Memory B cell (primary cell): Measurements from ENCODE around the gene FGA.
"Not testable (repeated sequence)": the region's sequence is repeated elsewhere in the genome, so short reads cannot be mapped to it uniquely, and the experiment has no call there.

Experiments
- ATAC-seq: fragments of 150-1000 bp; cut with Tn5 transposase; 2 replicates; pipeline ENCODE4 v1.10.0; 2021; ENCODE audit warnings: low read depth, mild to moderate bottlenecking, moderate library complexity
- DNase-seq, 2 donors: peaks; one replicate each; pipeline ENCODE4 v3.0.0; 2022; ENCODE audit warnings: low spot score in 2 of 2
- H3K27ac Mint-ChIP-seq: one replicate; pipeline ENCODE4 v1.8.0; 2022; ENCODE audit warnings: mild to moderate bottlenecking, moderate library complexity, mixed read lengths
- H3K27me3 Mint-ChIP-seq: one replicate; pipeline ENCODE4 v1.8.0; 2022; ENCODE audit warnings: mixed read lengths
- H3K36me3 Mint-ChIP-seq: one replicate; pipeline ENCODE4 v1.8.0; 2022; ENCODE audit warnings: mild to moderate bottlenecking, mixed read lengths
- H3K4me1 Mint-ChIP-seq: one replicate; pipeline ENCODE4 v1.8.0; 2022; ENCODE audit warnings: mixed read lengths
- H3K4me3 Mint-ChIP-seq: one replicate; pipeline ENCODE4 v1.8.0; 2022; ENCODE audit warnings: mild to moderate bottlenecking, moderate library complexity, mixed read lengths
- H3K9me3 Mint-ChIP-seq: one replicate; pipeline ENCODE4 v1.8.0; 2022; ENCODE audit warnings: mixed read lengths

FGA gene

GRCh38 chr4:154597798-154598774 is 7.5 kb upstream of the FGA start:
- Mint-ChIP-seq H3K4me3 (no peak overlapping the region), H3K36me3 (no peaks in the 10 kb centered on the region), H3K4me1 (no peaks in the 10 kb centered on the region), H3K27me3 (peaks cover 18% of the 10 kb centered on the region), H3K27ac (no peak overlapping the region), H3K9me3 (peaks cover 2% of the 10 kb centered on the region)
- DNase-seq, result no peak
- ATAC-seq, result no peak

DNA sequence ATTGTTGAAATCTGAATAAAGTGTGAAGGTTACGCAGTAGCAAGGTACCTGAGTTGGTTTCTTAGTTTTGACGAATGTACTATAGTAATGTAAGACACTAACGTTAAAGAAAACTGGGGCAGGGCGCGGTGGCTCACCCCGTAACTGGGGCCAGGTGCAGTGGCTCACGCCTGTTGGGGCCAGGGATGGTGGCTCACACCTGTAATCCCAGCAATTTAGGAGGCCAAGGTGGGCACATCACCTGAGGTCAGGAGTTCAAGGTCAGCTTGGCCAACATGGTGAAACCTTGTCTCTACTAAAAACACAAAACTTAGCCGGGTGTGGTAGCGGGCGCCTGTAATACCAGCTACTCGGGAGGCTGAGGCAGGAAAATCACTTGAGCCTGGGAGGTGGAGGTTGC is 6.7 kb upstream of the FGA start:
- H3K27ac Mint-ChIP-seq, H3K4me3 Mint-ChIP-seq, H3K36me3 Mint-ChIP-seq, DNase-seq, H3K9me3 Mint-ChIP-seq, ATAC-seq, H3K4me1 Mint-ChIP-seq: not testable (repeated sequence)
- H3K27me3 Mint-ChIP-seq, result peaks cover 14% of the 10 kb centered on the region

DNA sequence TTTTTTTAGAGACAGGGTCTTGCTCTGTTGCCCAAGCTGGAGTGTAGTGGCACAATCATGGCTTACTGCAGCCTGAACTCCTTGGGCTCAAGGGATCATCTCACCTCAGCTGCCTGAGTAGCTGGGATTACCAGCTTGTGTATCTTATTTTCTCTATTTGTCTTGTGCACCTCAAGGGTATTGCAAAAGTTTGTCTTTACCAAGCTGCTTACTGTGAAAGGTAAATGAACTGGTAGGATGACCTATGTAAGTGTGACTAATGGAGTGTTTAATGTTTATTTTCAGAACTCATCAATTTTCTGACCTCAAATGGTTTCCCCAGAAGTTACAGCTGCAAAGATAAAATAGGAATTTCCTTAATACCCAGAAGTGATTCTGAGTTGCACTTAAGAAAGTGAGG is 5.3 kb upstream of the FGA start:
- H3K27ac Mint-ChIP-seq, result no peak overlapping the region
- peaks cover 2% of the 10 kb centered on the region for H3K9me3 Mint-ChIP-seq
- H3K4me3 Mint-ChIP-seq, result no peak overlapping the region
- no peaks in the 10 kb centered on the region for H3K36me3 Mint-ChIP-seq
- ATAC-seq (no peak), DNase-seq (no peak)
- H3K27me3 Mint-ChIP-seq, result peaks cover 14% of the 10 kb centered on the region
- no peaks in the 10 kb centered on the region for H3K4me1 Mint-ChIP-seq

DNA sequence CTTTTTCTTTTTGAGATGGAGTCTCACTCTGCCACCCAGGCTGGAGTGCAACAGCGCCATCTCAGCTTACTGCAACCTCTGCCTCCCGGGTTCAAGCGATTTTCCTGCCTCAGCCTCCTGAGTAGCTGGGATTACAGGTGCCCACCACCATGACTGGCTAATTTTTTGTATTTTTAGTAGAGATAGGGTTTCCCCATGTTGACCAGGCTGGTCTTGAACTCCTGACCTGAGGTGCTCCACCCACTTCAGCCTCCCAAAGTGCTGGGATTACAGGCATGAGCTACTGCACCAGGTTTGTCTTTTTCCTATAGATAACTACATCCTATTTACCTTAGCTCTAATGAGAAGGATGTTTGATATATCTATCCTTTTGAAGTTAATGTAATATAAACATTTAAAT is 3.8 kb upstream of the FGA start:
- not testable (repeated sequence) for H3K27ac Mint-ChIP-seq, H3K36me3 Mint-ChIP-seq, DNase-seq, H3K4me1 Mint-ChIP-seq, H3K4me3 Mint-ChIP-seq, ATAC-seq, H3K9me3 Mint-ChIP-seq
- peaks cover 13% of the 10 kb centered on the region for H3K27me3 Mint-ChIP-seq

DNA sequence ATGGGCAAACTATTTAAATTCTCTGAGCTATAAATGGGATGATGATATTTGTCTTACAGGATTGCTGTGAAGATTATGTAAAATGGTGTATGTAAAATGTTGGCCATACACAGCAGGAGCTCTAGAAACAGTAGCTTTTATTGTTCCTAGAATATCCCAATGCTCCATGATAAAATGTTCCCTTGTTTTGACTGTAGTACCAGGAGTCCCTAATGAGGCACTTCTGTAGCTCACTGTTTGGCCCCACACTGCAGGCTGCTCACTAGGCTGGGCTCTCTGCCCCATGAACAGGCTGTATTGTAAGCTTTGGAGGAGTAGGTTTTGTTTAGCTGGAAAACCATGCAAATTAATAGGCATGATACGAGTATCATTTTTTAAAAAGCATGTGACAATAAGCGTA is 3.3 kb upstream of the FGA start:
- no peak for ATAC-seq
- H3K36me3 Mint-ChIP-seq, result no peaks in the 10 kb centered on the region

GRCh38 chr4:154591890-154592289 is 1.3 kb upstream of the FGA start:
- H3K27ac Mint-ChIP-seq, result no peak overlapping the region
- no peaks in the 10 kb centered on the region for H3K9me3 Mint-ChIP-seq
- no peak overlapping the region for H3K4me3 Mint-ChIP-seq
- H3K27me3 Mint-ChIP-seq, result peaks cover 9% of the 10 kb centered on the region
- DNase-seq (no peak), ATAC-seq (no peak)
- H3K4me1 Mint-ChIP-seq, result no peaks in the 10 kb centered on the region
- H3K36me3 Mint-ChIP-seq, result no peaks in the 10 kb centered on the region

More for the DNA sequence above, 3.3 kb upstream of the FGA start:
- peaks cover 2% of the 10 kb centered on the region for H3K9me3 Mint-ChIP-seq
- DNase-seq, result no peak
- H3K27me3 Mint-ChIP-seq, result peaks cover 14% of the 10 kb centered on the region
- no peaks in the 10 kb centered on the region for H3K4me1 Mint-ChIP-seq
- H3K4me3 Mint-ChIP-seq, result no peak overlapping the region
- H3K27ac Mint-ChIP-seq, result no peak overlapping the region

- ATAC-seq (no peak), DNase-seq (no peak)
- H3K27me3 Mint-ChIP-seq, result peaks cover 12% of the 10 kb centered on the region
- H3K4me1 Mint-ChIP-seq, result no peaks in the 10 kb centered on the region
- H3K4me3 Mint-ChIP-seq, result no peak overlapping the region
- no peak overlapping the region for H3K27ac Mint-ChIP-seq
- H3K9me3 Mint-ChIP-seq, result no peaks in the 10 kb centered on the region
- H3K36me3 Mint-ChIP-seq, result no peaks in the 10 kb centered on the region
These were observed 995 bp downstream of the FGA start for GRCh38 chr4:154589296-154590197.

GRCh38 chr4:154588198-154588597 is 2.3 kb downstream of the FGA start:
- Mint-ChIP-seq H3K36me3 (no peaks in the 10 kb centered on the region), H3K9me3 (no peaks in the 10 kb centered on the region), H3K27me3 (peaks cover 10% of the 10 kb centered on the region), H3K4me3 (no peak overlapping the region), H3K4me1 (no peaks in the 10 kb centered on the region), H3K27ac (no peak overlapping the region)
- ATAC-seq, result no peak
- no peak for DNase-seq

GRCh38 chr4:154586296-154587033 is 4.1 kb downstream of the FGA start:
- no peak for ATAC-seq
- no peak for DNase-seq
- Mint-ChIP-seq H3K36me3 (no peaks in the 10 kb centered on the region), H3K27ac (no peak overlapping the region), H3K27me3 (peaks cover 10% of the 10 kb centered on the region), H3K4me1 (no peaks in the 10 kb centered on the region), H3K4me3 (no peak overlapping the region), H3K9me3 (no peaks in the 10 kb centered on the region)

DNA sequence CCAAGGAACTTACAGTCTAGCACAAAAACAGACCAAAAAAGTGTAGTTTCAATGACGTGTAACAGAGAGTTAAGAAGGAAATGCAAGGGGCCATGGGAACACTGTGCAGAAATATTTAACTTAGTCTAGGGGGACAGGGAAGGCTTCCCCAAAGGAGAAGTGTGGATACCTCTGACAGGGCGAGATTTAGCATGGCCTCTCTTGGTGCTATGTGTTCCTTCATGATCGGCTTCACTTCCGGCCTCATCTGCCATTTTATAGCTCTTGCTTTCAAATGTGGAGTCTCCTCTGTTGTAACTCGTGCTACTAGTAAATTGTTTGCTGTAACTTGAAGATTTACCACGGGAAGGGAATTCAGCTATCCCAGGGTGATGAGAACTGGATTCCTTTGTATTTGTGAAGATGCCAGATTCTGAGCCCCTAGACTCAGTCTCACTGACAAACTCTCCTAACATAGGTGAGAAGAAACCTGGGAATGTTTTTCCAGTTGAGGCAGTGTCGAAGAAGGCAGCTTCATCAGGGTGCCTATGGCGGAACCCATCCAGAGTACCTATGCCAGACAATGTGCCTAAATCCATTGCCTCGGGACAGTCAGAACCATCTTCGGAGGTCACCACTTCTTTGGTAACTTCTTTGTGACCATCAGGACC is 5.0 kb downstream of the FGA start:
- H3K4me1 Mint-ChIP-seq, result no peaks in the 10 kb centered on the region
- no peak for DNase-seq
- H3K27ac Mint-ChIP-seq, result no peak overlapping the region
- H3K36me3 Mint-ChIP-seq, result no peaks in the 10 kb centered on the region
- ATAC-seq, result no peak
- H3K27me3 Mint-ChIP-seq, result peaks cover 9% of the 10 kb centered on the region
- H3K9me3 Mint-ChIP-seq, result no peaks in the 10 kb centered on the region
- H3K4me3 Mint-ChIP-seq, result no peak overlapping the region

DNA sequence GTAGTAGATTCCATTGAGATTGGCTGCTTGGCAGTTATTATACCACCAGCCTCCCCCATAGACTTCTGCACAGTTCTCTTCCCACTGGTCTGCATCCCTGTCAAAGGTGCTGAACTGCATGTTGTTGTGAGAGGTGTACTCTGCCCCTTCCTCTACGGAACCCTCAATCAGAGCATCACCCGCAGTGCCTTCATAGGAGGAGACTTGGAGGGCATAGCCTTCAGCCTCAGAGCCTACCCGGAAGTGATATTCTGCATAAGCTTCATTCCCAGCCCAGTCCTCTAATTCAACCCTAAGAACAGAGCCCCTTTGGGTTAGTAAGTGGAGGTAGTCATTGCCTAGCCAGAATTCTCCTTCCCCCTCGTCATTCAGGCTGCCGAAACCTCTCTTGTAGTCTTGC is 6.3 kb downstream of the FGA start:
- DNase-seq, result no peak
- Mint-ChIP-seq H3K4me3 (no peak overlapping the region), H3K36me3 (no peaks in the 10 kb centered on the region), H3K9me3 (no peaks in the 10 kb centered on the region), H3K27ac (no peak overlapping the region), H3K4me1 (no peaks in the 10 kb centered on the region), H3K27me3 (peaks cover 5% of the 10 kb centered on the region)
- no peak for ATAC-seq

- no peak overlapping the region for H3K4me3 Mint-ChIP-seq
- ATAC-seq (no peak), DNase-seq (no peak)
- H3K27ac Mint-ChIP-seq, result no peak overlapping the region
- no peaks in the 10 kb centered on the region for H3K36me3 Mint-ChIP-seq
- no peaks in the 10 kb centered on the region for H3K9me3 Mint-ChIP-seq
- peaks cover 6% of the 10 kb centered on the region for H3K27me3 Mint-ChIP-seq
- no peaks in the 10 kb centered on the region for H3K4me1 Mint-ChIP-seq
These were observed 6.9 kb downstream of the FGA start for GRCh38 chr4:154583677-154584076.

DNA sequence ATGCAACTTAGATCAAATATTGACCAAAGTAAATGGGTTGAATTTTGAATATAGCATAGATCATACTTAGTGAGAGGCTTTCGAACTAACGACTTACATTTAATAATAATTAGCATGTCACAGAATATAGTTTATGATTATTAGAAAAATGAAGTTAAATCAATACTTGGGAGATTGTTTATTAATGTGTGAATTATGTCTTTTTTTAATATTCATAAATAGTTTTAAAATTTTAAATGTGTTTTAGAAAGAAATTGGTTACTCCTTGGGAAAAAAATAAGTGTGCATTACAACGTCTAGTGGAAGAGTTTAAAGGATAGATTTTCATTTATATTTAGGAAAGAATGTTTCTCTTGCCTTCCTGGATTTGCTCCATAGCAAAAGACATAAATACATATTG is 7.3 kb downstream of the FGA start:
- H3K36me3 Mint-ChIP-seq, result no peaks in the 10 kb centered on the region
- H3K9me3 Mint-ChIP-seq, result no peaks in the 10 kb centered on the region
- ATAC-seq (no peak), DNase-seq (no peak)
- no peak overlapping the region for H3K4me3 Mint-ChIP-seq
- H3K27me3 Mint-ChIP-seq, result peaks cover 6% of the 10 kb centered on the region
- no peaks in the 10 kb centered on the region for H3K4me1 Mint-ChIP-seq
- no peak overlapping the region for H3K27ac Mint-ChIP-seq
